SK-N-SH treated with all-trans-retinoic acid at 6 μM for 48 hours (cell line): Measurements from ENCODE around the gene ORM2.

ENCODE experiments used
- ARNTL ChIP-seq: fragments of 450-650 bp; formaldehyde crosslinking; IDR thresholded peaks from 2 replicates; pipeline ENCODE4 v1.5.0; 2020; ENCODE audit warnings: low read depth, mild to moderate bottlenecking, moderate library complexity, borderline replicate concordance
- BACH2 ChIP-seq: fragments of 250-450 bp; sonication (Bioruptor Pico); IDR thresholded peaks from 2 replicates; pipeline ENCODE4 v1.9.0; 2021; ENCODE audit warnings: mild to moderate bottlenecking, borderline replicate concordance
- CREB5 ChIP-seq: fragments of 250-450 bp; sonication (Bioruptor Pico); IDR thresholded peaks from 2 replicates; pipeline ENCODE4 v1.5.1; 2020; ENCODE audit warnings: low read depth, mild to moderate bottlenecking, moderate library complexity
- CSDC2 ChIP-seq: fragments of 250-450 bp; sonication (Bioruptor Pico); IDR thresholded peaks from 2 replicates; pipeline ENCODE4 v1.5.0; 2020; ENCODE audit warnings: mild to moderate bottlenecking, moderate library complexity
- CSRNP3 ChIP-seq: fragments of 250-450 bp; sonication (Bioruptor Pico); IDR thresholded peaks from 2 replicates; pipeline ENCODE4 v1.5.1; 2021; ENCODE audit warnings: mild to moderate bottlenecking, moderate library complexity
- ESRRG ChIP-seq: fragments of 250-450 bp; sonication (Bioruptor Pico); IDR thresholded peaks from 2 replicates; pipeline ENCODE4 v1.6.1; 2021; ENCODE audit warnings: mild to moderate bottlenecking
- POU6F1 ChIP-seq: fragments of 250-450 bp; sonication (Bioruptor Pico); IDR thresholded peaks from 2 replicates; pipeline ENCODE4 v1.8.0; 2021; ENCODE audit warnings: low read depth, mild to moderate bottlenecking, moderate library complexity, borderline replicate concordance
- SNAI2 ChIP-seq: fragments of 250-450 bp; sonication (Bioruptor Pico); IDR thresholded peaks from 2 replicates; pipeline ENCODE4 v1.5.0; 2020; ENCODE audit warnings: mild to moderate bottlenecking, moderate library complexity
- ZFP30 ChIP-seq: fragments of 450-650 bp; formaldehyde crosslinking; IDR thresholded peaks from 2 replicates; pipeline ENCODE4 v1.5.0; 2022; ENCODE audit warnings: mild to moderate bottlenecking, moderate library complexity
- ZNF70 ChIP-seq: fragments of 450-650 bp; formaldehyde crosslinking; IDR thresholded peaks from 2 replicates; pipeline ENCODE4 v1.5.0; 2020; ENCODE audit warnings: mild to moderate bottlenecking, moderate library complexity
- ZNF8 ChIP-seq: fragments of 450-650 bp; formaldehyde crosslinking; IDR thresholded peaks from 2 replicates; pipeline ENCODE4 v1.5.0; 2020; ENCODE audit warnings: mild to moderate bottlenecking, moderate library complexity
- TF ChIP-seq, protein P1 (sequence below): fragments of 250-450 bp; sonication (Bioruptor Pico); IDR thresholded peaks from 2 replicates; pipeline ENCODE4 v1.8.0; 2020; ENCODE audit warnings: mild to moderate bottlenecking, moderate library complexity, borderline replicate concordance
- TF ChIP-seq, protein P2 (sequence below): fragments of 250-450 bp; sonication (Bioruptor Pico); IDR thresholded peaks from 2 replicates; pipeline ENCODE4 v1.5.0; 2020; ENCODE audit warnings: mild to moderate bottlenecking, moderate library complexity

- no peak for TF ChIP-seq SNAI2
- no peak for TF ChIP-seq ZFP30
- no peak for TF ChIP-seq CSDC2
- no peak for TF ChIP-seq ESRRG (CRISPR knock-in tag)
- TF ChIP-seq, protein P1, sequence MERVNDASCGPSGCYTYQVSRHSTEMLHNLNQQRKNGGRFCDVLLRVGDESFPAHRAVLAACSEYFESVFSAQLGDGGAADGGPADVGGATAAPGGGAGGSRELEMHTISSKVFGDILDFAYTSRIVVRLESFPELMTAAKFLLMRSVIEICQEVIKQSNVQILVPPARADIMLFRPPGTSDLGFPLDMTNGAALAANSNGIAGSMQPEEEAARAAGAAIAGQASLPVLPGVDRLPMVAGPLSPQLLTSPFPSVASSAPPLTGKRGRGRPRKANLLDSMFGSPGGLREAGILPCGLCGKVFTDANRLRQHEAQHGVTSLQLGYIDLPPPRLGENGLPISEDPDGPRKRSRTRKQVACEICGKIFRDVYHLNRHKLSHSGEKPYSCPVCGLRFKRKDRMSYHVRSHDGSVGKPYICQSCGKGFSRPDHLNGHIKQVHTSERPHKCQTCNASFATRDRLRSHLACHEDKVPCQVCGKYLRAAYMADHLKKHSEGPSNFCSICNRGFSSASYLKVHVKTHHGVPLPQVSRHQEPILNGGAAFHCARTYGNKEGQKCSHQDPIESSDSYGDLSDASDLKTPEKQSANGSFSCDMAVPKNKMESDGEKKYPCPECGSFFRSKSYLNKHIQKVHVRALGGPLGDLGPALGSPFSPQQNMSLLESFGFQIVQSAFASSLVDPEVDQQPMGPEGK (CRISPR knock-in tag): no peak
- TF ChIP-seq ZNF8 (CRISPR knock-in tag): no peak
- TF ChIP-seq ARNTL: no peak
- TF ChIP-seq ZNF70 (CRISPR knock-in tag): no peak
- TF ChIP-seq CSRNP3: no peak
- no peak for TF ChIP-seq BACH2 (CRISPR knock-in tag)
- no peak for TF ChIP-seq CREB5 (CRISPR knock-in tag)
- TF ChIP-seq, protein P2, sequence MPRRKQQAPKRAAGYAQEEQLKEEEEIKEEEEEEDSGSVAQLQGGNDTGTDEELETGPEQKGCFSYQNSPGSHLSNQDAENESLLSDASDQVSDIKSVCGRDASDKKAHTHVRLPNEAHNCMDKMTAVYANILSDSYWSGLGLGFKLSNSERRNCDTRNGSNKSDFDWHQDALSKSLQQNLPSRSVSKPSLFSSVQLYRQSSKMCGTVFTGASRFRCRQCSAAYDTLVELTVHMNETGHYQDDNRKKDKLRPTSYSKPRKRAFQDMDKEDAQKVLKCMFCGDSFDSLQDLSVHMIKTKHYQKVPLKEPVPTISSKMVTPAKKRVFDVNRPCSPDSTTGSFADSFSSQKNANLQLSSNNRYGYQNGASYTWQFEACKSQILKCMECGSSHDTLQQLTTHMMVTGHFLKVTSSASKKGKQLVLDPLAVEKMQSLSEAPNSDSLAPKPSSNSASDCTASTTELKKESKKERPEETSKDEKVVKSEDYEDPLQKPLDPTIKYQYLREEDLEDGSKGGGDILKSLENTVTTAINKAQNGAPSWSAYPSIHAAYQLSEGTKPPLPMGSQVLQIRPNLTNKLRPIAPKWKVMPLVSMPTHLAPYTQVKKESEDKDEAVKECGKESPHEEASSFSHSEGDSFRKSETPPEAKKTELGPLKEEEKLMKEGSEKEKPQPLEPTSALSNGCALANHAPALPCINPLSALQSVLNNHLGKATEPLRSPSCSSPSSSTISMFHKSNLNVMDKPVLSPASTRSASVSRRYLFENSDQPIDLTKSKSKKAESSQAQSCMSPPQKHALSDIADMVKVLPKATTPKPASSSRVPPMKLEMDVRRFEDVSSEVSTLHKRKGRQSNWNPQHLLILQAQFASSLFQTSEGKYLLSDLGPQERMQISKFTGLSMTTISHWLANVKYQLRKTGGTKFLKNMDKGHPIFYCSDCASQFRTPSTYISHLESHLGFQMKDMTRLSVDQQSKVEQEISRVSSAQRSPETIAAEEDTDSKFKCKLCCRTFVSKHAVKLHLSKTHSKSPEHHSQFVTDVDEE (CRISPR knock-in tag): no peak
- TF ChIP-seq POU6F1 (CRISPR knock-in tag): no peak
These were observed 27.7 kb upstream of the ORM2 start for GRCh38 chr9:114301798-114302565.
